Measurements from ENCODE around the gene SRBD1. TPM values are rescaled to one million over a fixed set of nuclear protein-coding genes. Genes with fewer than 3 reads are reported as not detected.

SRBD1 gene
- total and polyA plus RNA-seq, 2 of the 8 experiments (the other 6 are each of a cell fraction or from before 2014, with no cell fraction given): 4.6 to 20.0 TPM

DNA sequence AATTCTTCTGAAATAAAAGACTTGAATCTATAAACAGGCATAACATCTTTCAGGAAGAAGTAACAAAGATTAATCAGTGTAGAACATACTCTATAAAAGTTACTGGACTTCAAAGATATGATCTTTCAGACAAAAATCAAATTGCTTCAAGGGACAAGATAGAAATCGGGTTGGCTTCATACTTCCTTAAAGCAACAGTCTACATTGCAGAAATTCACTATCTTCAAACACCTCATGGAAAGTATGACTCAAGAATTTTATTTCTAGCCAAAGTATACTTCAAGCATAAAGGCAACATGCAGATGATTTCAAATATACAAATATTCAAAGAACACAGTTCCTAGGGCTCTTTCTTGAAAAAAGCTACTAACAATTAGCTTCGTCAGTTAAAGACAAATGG is 240.7 kb downstream of the SRBD1 start (continued):
- TF ChIP-seq CHD7 (IDR thresholded peaks at IDR 0.05; ENCODE audit: insufficient replicate concordance, low read length) (no peak), ASH2L (IDR thresholded peaks at IDR 0.05; ENCODE audit: low read length) (no peak), BRCA1 (IDR thresholded peaks at IDR 0.05; ENCODE audit: low read depth, low read length) (no peak), CBX8 (IDR thresholded peaks at IDR 0.05; ENCODE audit: borderline replicate concordance, low read depth, low read length) (no peak), POLR2AphosphoS5 (IDR thresholded peaks at IDR 0.05; ENCODE audit: low read depth, low read length) (no peak), ATF2 (IDR thresholded peaks at IDR 0.05; ENCODE audit: low read length) (no peak), TAF7 (optimal IDR thresholded peaks at IDR 0.05; ENCODE audit: borderline replicate concordance, low read depth, low read length) (no peak)

Data from H1 (cell line).